HUES6 (cell line): ENCODE results near the gene SNX13.
A peak's percentile ranks its signal among the peaks of the same experiment; 100 is the strongest.

Experiments used
- H3K27ac ChIP-seq: 2 replicates; pipeline ENCODE4 v1.7.0; 2013; ENCODE audit warnings: low read depth, mild to moderate bottlenecking, low read length, inconsistent platforms
- H3K27me3 ChIP-seq: 2 replicates; pipeline ENCODE4 v1.6.1; 2013; ENCODE audit warnings: low read length; ENCODE audit not compliant: control insufficient read depth, insufficient read depth
- H3K36me3 ChIP-seq: 2 replicates; pipeline ENCODE4 v1.6.1; 2013; ENCODE audit warnings: low read length; ENCODE audit not compliant: control insufficient read depth, insufficient read depth
- H3K4me1 ChIP-seq: 2 replicates; pipeline ENCODE4 v1.6.1; 2013; ENCODE audit warnings: low read length; ENCODE audit not compliant: control insufficient read depth, insufficient read depth
- H3K4me3 ChIP-seq: 2 replicates; pipeline ENCODE4 v1.5.1; 2013; ENCODE audit warnings: low read depth, low read length
- H3K9ac ChIP-seq: one replicate; pipeline ENCODE4 v1.6.1; 2013; ENCODE audit warnings: mild to moderate bottlenecking, low read length
- H3K9me3 ChIP-seq: 2 replicates; pipeline ENCODE4 v1.6.1; 2013; ENCODE audit warnings: low read depth, low read length; ENCODE audit not compliant: control insufficient read depth, insufficient read depth

The SNX13 gene

DNA sequence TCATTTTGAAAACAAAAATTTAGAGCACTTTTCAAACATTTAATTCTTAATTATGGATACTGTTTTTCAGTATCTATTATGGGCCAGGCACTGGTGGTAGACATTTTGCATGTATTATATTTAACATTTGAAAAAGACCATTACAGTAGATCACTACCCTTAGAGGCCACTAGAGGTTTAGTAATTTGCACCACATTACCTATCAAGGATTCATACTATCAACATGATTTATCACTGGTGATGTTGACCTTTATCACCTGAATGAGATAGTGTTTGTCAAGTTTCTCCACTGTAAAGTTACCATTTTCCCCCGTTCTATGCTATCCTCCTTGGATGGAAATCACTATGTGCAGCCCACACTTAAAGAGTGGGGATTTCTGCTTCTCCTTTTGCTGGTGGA, 4.4 kb upstream of the SNX13 start:
- H3K4me3 ChIP-seq = no peak overlapping the region
- 0 out of 2 replicates have a peak, but pooled peaks cover 3% of the 10 kb centered on the region for H3K4me1 ChIP-seq
- no peak overlapping the region for H3K9ac ChIP-seq
- H3K9me3 ChIP-seq = no peaks in the 10 kb centered on the region
- H3K27me3 ChIP-seq = no peaks in the 10 kb centered on the region; the same call in 1 of the 2 replicates
- H3K27ac ChIP-seq = no peak overlapping the region
- no peaks in the 10 kb centered on the region for H3K36me3 ChIP-seq

DNA sequence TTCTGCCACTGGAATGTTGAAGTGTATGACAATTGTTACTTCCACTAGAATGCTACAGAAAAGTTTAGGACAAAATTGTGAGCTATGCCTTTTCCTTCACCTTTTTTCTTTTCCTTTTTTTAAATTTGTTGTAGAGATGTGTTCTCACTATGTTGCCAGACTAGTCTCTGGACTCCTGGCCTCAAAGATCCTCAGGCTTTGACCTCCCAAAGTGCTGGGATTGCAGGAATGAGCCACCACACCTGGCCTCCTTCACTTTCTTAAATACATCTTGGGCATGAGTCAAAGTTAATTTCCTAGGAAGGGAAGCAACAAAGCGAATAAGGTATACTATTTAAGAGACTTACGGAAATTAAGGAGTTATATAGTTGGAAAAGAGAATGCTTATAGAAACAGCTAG, 2.7 kb upstream of the SNX13 start:
- no peaks in the 10 kb centered on the region; the same call in 1 of the 2 replicates for H3K27me3 ChIP-seq
- H3K27ac ChIP-seq = no peak overlapping the region
- H3K9me3 ChIP-seq = no peaks in the 10 kb centered on the region
- H3K9ac ChIP-seq = no peak overlapping the region
- H3K4me3 ChIP-seq = no peak overlapping the region
- H3K36me3 ChIP-seq = no peaks in the 10 kb centered on the region
- H3K4me1 ChIP-seq = peaks cover 14% of the 10 kb centered on the region

DNA sequence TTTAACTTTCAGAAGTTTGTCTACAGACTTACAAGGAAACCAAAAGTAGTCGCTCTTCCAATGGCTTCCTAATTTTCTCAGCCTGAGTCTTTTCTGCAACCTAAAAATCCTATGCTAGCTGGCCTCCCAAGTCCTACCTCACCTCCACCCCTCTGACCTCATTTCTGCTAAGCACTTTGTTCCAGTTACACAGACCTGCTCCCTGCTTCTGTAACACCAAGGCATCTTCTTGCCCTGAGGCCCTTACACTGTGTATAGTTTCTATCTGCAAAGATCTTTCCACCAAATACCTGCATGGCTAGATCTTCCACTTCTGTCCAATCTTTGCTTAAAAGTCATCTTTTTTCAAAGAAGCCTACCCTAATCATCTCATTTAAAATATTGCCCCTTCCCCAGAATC, 1.9 kb upstream of the SNX13 start:
- Histone ChIP-seq H3K4me3 (no peak overlapping the region), H3K9ac (no peak overlapping the region), H3K4me1 (peaks cover 14% of the 10 kb centered on the region), H3K27me3 (no peaks in the 10 kb centered on the region; the same call in 1 of the 2 replicates), H3K9me3 (no peaks in the 10 kb centered on the region), H3K27ac (no peak overlapping the region), H3K36me3 (no peaks in the 10 kb centered on the region)

DNA sequence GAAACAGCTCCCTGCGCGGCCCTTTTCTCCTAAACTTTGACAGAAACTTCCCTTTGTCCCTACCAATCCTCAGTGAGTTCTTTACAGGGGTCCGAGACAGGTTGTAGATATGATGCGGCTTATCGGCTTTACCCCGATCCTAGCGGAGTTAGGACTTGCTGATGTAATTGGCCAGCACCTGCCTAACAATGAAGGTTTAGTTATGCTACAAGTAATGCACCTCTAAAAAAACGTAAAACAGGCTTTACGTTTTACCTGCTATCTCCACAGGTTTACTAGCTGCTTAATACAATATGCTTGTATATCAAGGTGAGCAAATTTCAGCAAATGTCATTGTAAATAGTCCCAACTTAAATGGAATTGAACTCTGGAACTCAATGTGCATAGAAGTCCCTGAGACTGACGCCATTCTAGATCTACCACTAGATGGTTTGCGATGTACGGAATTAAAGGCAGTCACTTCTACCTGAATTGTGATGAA, 697 bp upstream of the SNX13 start:
- Histone ChIP-seq H3K9me3 (no peaks in the 10 kb centered on the region), H3K4me1 (peaks cover 14% of the 10 kb centered on the region), H3K36me3 (no peaks in the 10 kb centered on the region), H3K27ac (peak overlapping the region; percentile 55; the same call in 1 of the 2 replicates), H3K27me3 (no peaks in the 10 kb centered on the region; the same call in 1 of the 2 replicates), H3K9ac (peak overlapping the region; percentile 85), H3K4me3 (peak overlapping the region; percentile 88)

DNA sequence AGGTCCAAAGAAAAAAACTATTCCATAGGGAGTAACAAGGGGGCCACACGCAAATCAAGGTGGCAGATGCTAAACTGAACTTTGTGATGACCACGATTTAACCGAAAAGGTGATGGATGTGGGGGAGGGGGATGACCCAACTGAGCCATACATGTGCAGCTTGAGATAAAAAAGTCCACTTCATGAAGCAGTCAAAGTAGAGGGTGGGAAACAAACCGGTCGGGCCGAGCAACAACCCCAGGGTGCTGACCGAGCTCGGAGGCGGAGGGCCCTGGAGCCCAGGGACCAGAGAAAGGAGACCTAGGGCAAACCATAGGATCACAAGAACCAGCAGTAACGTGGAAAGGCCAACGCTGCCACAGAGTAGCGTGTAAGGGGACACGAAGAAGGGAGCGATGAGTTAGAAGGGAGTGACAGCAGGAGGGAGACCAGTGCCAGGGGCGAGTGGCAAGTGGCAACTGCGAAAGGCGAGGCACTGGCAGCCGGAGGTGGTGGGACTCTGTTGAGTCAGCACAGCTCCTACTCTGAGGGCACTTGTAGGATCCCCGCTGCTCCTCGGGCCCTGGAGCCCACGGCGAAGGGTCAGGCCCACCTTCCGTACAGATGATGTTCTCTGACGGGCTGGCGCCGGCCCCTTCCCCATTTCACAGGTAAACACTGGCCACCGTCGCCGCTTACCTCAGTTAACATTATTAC, 540 bp downstream of the SNX13 start:
- no peaks in the 10 kb centered on the region for H3K36me3 ChIP-seq
- peak overlapping the region; percentile 88 for H3K4me3 ChIP-seq
- no peaks in the 10 kb centered on the region for H3K9me3 ChIP-seq
- peak overlapping the region; percentile 85 for H3K9ac ChIP-seq
- peaks cover 14% of the 10 kb centered on the region for H3K4me1 ChIP-seq
- H3K27ac ChIP-seq = peak overlapping the region; percentile 85
- H3K27me3 ChIP-seq = no peaks in the 10 kb centered on the region; the same call in 1 of the 2 replicates

DNA sequence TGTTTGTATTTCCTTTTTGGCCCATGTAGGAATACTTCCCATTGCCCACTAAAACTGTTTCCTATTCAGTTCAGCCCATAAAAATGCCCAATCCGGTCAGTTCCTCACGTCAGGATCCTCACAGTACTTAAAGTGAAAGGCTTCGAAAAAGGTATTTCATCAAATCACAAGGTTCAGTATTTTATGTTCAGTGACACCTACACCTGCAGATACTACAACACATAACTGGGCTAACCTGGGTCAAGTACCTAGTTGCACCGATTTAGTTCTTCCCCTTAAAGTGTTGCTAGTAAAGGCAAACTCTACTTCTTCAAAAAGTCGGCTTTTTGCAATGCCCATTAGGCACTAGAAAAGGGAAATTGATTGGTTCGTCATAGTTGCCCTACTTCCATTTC, 1.1 kb downstream of the SNX13 start:
- Histone ChIP-seq H3K27me3 (no peaks in the 10 kb centered on the region; the same call in 1 of the 2 replicates), H3K4me3 (peak overlapping the region; percentile 88), H3K4me1 (peaks cover 14% of the 10 kb centered on the region), H3K36me3 (no peaks in the 10 kb centered on the region), H3K9ac (peak overlapping the region; percentile 85), H3K27ac (no peak overlapping the region), H3K9me3 (no peaks in the 10 kb centered on the region)

DNA sequence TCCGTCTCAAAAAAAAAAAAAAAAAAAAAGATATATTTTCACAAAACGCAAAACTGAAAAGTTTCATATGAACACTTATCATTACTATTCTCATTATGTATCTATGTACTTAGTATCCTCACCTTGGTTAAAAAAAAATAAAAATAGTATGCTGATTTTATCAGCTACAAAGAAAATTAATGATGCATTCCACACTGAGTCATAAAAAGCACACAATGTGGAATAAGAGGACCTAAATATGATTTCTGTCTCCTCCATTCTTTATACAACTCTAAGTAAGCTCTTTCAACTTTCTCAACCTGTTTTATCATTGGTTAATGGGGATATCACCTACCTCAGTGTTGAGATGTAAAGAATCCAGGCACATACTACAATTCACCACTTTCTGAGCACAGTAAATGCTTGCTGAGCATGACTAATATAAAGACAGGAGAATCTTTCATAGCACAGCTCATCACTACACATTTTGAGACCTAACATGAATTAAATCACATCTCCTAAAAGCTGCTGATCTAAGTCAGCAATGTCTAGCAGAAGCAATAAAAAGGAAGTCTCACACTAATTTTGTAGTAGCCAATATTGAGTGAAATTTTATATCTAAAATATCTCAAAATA, 2.7 kb downstream of the SNX13 start:
- H3K4me1 ChIP-seq = peaks cover 14% of the 10 kb centered on the region
- no peak overlapping the region for H3K4me3 ChIP-seq

DNA sequence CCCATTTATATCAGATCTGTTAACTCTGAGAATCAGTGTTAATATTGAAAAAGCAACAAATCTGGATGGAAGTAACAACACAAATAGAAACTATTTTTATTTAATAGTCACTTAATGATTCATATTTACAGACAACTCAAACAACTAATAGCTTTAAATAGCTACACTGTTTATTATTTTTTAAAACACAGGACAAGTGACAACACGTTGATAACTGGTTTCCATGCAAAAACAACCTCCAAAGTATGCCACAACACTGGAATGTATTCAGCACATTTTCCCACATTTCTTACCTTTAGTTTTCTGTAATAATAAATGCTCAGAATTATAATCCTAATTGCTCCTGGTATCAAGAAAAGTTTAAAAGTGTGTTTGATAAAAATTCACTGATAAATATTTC, 4.0 kb downstream of the SNX13 start:
- Histone ChIP-seq H3K4me3 (no peak overlapping the region), H3K4me1 (peaks cover 14% of the 10 kb centered on the region)

More for the DNA sequence above, 2.7 kb downstream of the SNX13 start:
- H3K27me3 ChIP-seq = no peaks in the 10 kb centered on the region; the same call in 1 of the 2 replicates
- H3K27ac ChIP-seq = no peak overlapping the region
- no peaks in the 10 kb centered on the region for H3K9me3 ChIP-seq
- no peak overlapping the region for H3K9ac ChIP-seq
- H3K36me3 ChIP-seq = no peaks in the 10 kb centered on the region

DNA sequence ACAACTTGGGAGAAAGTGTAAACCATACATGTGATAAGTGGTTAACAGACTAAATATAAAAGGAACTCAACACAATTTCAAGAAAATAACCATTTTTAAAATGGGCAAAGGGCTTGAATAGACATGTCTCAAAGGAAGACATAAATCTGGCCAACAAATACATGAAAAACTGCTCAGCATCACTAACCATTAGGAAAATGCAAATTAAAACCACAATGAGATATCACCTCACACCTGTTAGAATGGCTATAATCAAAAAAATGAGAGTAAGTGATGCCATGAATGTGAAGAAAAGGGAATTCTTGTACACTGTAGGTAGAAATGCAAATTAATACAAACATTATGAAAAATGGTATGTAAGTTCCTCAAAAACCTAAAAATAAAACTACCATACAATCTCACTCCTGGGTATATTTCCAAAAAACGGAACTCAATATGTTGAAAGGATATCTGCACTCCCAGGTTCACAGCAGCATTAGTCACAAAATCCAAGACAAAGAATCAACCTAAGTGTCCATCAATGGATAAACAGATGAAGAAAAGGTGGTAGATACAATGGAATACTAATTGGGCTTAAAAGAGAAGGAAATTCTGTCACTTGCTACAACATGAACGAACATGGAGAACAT, 5.6 kb downstream of the SNX13 start:
- Histone ChIP-seq H3K4me1 (peaks cover 11% of the 10 kb centered on the region), H3K9me3 (no peaks in the 10 kb centered on the region), H3K27ac (no peak overlapping the region)

More for the DNA sequence above, 4.0 kb downstream of the SNX13 start:
- H3K9ac ChIP-seq = no peak overlapping the region
- H3K9me3 ChIP-seq = no peaks in the 10 kb centered on the region
- H3K36me3 ChIP-seq = no peaks in the 10 kb centered on the region
- H3K27me3 ChIP-seq = no peaks in the 10 kb centered on the region; the same call in 1 of the 2 replicates
- no peak overlapping the region for H3K27ac ChIP-seq

DNA sequence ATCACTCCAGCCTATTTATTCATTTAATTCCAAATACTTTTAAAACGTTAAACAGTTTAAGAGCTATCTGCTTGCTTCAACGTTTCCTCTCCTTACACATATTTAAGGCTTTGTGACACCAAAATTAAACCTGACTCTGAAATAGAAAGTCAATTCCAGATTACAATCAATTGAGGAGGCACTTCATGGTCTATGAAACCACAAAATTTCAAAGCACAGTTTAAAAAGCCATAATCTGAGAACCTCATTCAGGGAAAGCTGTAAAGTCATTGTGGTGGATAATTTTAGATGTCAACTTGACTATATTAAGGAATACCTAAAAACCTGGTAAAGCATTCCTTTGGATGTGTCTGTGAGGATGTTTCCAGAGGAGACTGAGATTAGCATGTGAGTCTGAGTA, 6.2 kb downstream of the SNX13 start:
- Histone ChIP-seq H3K4me1 (peaks cover 7% of the 10 kb centered on the region), H3K4me3 (no peak overlapping the region), H3K9me3 (no peaks in the 10 kb centered on the region), H3K27ac (no peak overlapping the region), H3K36me3 (no peaks in the 10 kb centered on the region), H3K9ac (no peak overlapping the region), H3K27me3 (no peaks in the 10 kb centered on the region)

More for the DNA sequence above, 5.6 kb downstream of the SNX13 start:
- no peak overlapping the region for H3K9ac ChIP-seq
- no peak overlapping the region for H3K4me3 ChIP-seq
- H3K36me3 ChIP-seq = no peaks in the 10 kb centered on the region
- H3K27me3 ChIP-seq = no peaks in the 10 kb centered on the region

DNA sequence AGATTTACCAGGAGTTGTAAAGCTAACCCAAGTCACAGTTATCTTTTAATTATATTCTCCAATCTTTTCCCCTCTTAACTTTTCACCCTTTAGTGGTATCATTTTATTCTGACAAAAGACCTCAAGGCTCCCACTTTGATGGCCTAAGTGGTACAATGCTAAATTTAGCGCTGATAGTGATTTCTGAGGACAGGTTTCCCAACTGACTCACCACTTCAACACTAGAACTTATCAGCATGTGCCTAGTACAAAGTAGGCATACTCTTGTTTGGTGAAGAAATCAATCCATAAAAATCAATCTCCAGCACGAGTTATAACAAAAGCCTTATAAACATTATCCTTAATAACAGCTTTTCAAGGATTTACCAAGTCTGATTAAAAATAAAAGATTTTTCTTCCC, 7.5 kb downstream of the SNX13 start:
- H3K4me1 ChIP-seq = no peaks in the 10 kb centered on the region; the same call in 1 of the 2 replicates

More for the DNA sequence above, 7.5 kb downstream of the SNX13 start:
- Histone ChIP-seq H3K9me3 (no peaks in the 10 kb centered on the region), H3K36me3 (no peaks in the 10 kb centered on the region), H3K27me3 (no peaks in the 10 kb centered on the region), H3K4me3 (no peak overlapping the region), H3K9ac (no peak overlapping the region), H3K27ac (no peak overlapping the region)
